GM12891 (cell line): ENCODE data around the gene SIK3.

Source experiments
- DNase-seq: peaks from one replicate; pipeline ENCODE4 v3.0.0; 2011; ENCODE audit warnings: low spot score; ENCODE audit not compliant: insufficient read length
- FAIRE-seq: peaks from 2 replicates; lab custom pipeline; 2011; peaks lifted over from hg19 to GRCh38; lab: Jason Lieb, UNC
- PAX5 ChIP-seq: IDR thresholded peaks from 2 replicates; pipeline ENCODE4 v1.6.1; 2011; ENCODE audit warnings: low read length, moderate library complexity, mild to moderate bottlenecking; ENCODE audit not compliant: insufficient read depth, severe bottlenecking
- POLR2A ChIP-seq: IDR thresholded peaks from 2 replicates; pipeline ENCODE4 v1.6.1; 2011; ENCODE audit warnings: low read depth, low read length, control low read depth
- POLR2AphosphoS5 ChIP-seq: IDR thresholded peaks from 2 replicates; pipeline ENCODE4 v1.6.1; 2011; ENCODE audit warnings: low read depth, low read length, control low read depth
- POU2F2 ChIP-seq: IDR thresholded peaks from 2 replicates; pipeline ENCODE4 v1.6.1; 2011; ENCODE audit warnings: low read depth, mild to moderate bottlenecking, control low read depth, low read length, moderate library complexity
- SPI1 ChIP-seq: IDR thresholded peaks from 2 replicates; pipeline ENCODE4 v1.6.1; 2011; ENCODE audit warnings: low read depth, low read length, control low read depth
- TAF1 ChIP-seq: IDR thresholded peaks from 2 replicates; pipeline ENCODE4 v1.6.1; 2011; ENCODE audit warnings: low read depth, low read length, control low read depth

SIK3 gene

DNA sequence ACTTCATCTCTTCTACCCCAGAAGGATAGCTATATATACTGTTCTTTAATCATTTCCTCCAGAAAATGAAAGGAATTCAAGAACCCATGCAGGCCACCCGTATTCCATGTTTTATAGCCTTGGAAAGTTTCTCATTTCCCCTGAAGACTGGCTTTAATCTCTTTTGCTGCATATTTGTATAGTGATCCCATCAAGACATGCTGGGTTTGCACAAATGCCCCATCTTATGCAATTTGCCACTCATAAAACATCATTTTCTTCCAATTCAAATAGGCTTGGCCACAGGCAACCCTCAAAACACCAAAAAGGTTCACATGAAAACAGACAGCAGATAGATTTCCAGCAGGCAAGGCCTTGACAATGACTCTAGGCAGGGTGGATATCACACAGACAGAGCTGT is 232.5 kb downstream of the SIK3 start:
- TF ChIP-seq POLR2A, result no peak
- TF ChIP-seq SPI1, result no peak
- no peak for TF ChIP-seq PAX5
- no peak for TF ChIP-seq POLR2AphosphoS5
- TF ChIP-seq POU2F2, result no peak
- TF ChIP-seq TAF1, result no peak
- no peak for DNase-seq
- FAIRE-seq, result no peak

DNA sequence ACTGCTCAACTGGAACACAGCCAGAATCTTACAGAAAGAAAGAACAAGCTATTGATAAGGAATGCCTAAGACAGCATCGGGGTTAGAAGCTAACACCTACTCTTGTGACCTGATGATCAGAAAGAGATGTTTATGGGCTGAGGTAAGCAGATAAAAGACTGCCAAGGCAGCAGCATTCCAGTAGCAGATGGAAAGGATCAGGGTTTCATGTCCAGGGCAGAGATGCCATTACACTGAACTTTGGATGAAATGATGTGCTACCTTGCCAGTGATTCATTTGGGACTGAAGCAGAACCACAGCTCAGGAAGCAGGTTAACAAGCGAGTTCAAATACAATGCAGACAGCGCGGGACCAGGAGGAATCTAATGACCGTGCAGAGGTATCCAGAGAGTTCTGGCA is 233.7 kb downstream of the SIK3 start:
- FAIRE-seq (no peak), DNase-seq (no peak)
- TF ChIP-seq PAX5 (no peak), SPI1 (no peak), POLR2A (no peak), POLR2AphosphoS5 (no peak), TAF1 (no peak), POU2F2 (no peak)

DNA sequence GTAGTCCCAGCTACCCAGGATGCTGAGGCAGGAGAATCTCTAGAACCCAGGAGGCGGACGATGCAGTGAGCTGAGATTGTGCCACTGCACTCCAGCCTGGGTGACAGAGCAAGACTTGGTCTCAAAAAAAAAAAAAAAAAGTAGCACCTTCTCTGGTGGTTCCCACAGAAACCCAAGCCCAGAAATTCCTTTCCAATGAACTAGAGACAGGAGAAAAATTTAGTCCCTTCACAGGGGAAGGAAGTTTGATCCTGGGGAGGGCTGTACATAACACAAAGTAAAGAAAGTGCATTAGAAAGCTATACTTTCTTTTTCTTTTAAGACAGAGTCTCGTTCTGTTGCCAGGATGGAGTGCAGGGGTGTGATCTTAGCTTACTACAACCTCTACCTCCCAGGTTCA is 235.3 kb downstream of the SIK3 start:
- FAIRE-seq (no peak), DNase-seq (no peak)
- TF ChIP-seq POU2F2 (no peak), PAX5 (no peak), SPI1 (no peak), POLR2A (no peak)

DNA sequence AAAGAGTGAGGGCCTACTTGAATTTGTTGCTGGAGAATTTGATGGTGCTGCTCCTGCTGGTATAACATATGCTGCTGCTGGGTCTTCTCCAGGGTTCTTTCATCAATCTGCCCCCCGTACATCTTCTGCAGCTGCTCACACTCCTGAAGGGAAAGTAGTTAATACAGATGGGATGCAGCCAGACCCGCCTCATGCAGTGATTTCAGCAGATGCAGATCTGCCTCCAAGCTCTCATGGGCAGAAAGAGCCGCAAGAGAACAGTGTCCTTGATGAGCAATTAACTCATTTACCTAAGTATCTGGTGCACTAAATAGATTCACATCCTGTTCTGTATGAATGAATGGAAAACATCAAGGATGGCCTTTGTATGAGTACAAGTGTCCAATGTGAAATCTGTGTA is 236.0 kb downstream of the SIK3 start:
- no peak for FAIRE-seq
- no peak for DNase-seq
- TF ChIP-seq SPI1, result no peak
- TF ChIP-seq POLR2AphosphoS5, result no peak
- no peak for TF ChIP-seq PAX5
- no peak for TF ChIP-seq POLR2A
- no peak for TF ChIP-seq TAF1
- no peak for TF ChIP-seq POU2F2

DNA sequence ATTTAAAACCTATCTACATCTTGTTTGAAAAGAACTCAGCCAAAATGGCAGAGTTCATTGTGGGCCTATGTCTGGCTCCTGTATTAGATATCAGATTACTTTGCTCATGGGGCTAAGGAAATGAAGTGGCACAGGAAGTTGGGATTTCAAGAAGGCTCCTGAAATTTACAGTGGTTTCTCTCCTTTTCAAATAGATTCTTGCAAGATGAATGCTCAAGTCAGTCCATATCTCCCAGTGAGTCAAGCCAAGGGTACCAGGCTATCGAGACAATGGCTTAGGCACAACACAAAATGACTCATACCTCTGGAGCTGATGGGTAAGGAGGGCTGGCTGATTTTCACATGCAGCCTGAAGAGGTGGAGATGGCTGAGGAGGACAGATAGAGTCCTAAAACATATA is 236.7 kb downstream of the SIK3 start:
- no peak for DNase-seq
- TF ChIP-seq SPI1, result no peak
- no peak for FAIRE-seq

DNA sequence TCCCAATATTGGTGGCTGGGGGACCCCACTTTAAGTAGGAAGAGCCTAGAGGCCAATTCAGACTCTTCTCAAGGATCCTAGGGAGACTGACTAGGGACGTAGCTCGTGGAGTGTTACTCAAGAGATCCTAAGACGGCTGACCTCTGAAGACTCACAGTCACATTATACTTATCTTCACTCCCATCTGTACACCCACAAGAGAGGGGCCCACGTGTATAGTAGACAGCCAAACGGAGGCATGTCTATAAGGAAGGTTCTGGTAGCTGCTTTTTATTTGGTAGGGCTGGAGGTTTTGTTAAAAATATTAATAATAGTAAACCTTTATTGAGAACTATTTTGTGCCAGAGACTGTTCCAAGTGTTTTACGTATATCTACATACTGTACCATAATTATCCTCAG is 237.9 kb downstream of the SIK3 start:
- no peak for DNase-seq
- FAIRE-seq, result no peak
- TF ChIP-seq PAX5 (no peak), POU2F2 (no peak), SPI1 (no peak), POLR2AphosphoS5 (no peak), TAF1 (no peak), POLR2A (no peak)

DNA sequence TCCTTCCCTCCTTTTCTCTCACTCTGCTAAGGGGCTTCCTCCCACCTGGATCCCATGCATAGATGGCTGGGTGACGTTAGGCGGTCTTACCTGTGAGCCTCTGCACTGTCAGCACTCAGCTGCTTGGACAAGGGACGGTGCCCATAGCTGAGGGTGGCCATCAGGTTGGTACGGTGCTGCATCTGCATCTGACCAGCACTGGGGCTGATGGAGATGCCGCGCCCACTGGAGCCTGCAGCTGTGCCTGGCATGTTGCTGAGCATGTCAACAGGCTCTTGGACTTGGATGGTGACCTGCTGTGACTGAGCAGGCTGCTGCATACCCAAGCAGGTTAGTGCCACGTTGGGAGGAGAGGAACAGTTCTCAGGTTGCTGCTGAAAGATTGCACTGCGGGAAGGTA is 239.1 kb downstream of the SIK3 start:
- no peak for FAIRE-seq
- no peak for DNase-seq

DNA sequence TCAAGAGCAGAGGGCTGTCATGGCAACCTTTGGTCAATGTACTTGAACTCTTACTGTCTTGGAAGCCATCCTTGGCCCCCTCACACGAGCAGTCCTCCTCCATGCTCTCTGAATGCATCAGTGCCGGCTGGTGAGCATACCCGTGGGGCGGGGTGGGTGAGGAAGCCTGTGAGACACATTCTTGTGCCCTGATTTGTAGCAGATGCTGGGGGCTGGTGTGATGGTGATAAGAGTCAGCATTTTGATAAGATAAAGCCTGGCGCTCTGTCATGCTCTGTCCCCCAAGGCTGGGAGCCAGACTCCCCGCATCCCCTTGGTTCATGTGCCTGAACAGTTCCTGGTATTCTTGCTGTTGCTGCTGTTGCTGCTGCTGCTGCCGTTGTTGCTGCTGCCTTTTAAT is 240.3 kb downstream of the SIK3 start:
- TF ChIP-seq POU2F2, result no peak
- TF ChIP-seq POLR2A, result no peak
- TF ChIP-seq SPI1, result no peak
- no peak for TF ChIP-seq TAF1
- TF ChIP-seq PAX5, result no peak
- no peak for TF ChIP-seq POLR2AphosphoS5
- DNase-seq, result no peak
- FAIRE-seq, result no peak

More for the DNA sequence above, 239.1 kb downstream of the SIK3 start:
- no peak for TF ChIP-seq TAF1

DNA sequence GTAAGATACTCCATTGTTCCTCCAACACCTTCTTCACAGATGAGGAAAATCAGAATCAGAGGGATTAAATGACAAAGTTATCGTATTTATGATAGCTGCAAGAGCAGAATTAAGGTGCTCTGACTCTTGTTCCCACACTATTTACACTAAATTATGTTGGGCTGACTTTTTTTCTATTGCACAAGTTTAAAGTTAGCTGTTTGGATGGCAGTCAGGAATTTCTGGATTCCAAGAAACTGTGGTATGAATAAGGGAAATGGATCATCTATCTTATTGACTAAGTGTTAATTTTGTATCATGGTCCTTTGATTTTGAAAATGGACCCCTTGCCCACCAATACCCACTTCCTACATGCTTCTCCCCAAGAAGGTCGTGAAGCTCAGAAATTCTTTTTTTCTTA is 240.9 kb downstream of the SIK3 start:
- no peak for TF ChIP-seq POU2F2
- no peak for TF ChIP-seq POLR2A
- no peak for TF ChIP-seq PAX5
- no peak for TF ChIP-seq SPI1
- TF ChIP-seq POLR2AphosphoS5, result no peak
- no peak for TF ChIP-seq TAF1
- DNase-seq (no peak), FAIRE-seq (no peak)

DNA sequence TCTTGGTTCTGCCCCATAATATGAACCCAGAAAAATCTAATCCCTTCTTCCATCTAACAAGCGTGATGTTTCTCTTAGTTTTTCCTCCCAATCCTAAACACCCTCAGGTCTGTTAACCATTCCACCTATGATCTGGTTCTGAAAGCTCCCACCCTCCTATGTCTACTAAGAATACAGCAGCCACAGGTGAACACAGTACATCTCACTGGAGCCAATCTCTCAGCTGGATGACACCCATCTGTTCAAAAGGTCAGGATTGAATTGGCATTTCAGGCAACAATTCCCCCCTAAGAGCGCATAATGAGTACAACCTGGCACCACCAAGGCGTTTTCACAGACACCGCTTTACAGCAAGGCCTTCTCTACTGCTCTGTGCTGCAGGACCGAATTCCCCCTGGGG is 241.8 kb downstream of the SIK3 start:
- no peak for TF ChIP-seq POLR2AphosphoS5
- no peak for TF ChIP-seq TAF1
- TF ChIP-seq POLR2A, result no peak
- TF ChIP-seq SPI1, result no peak
- no peak for TF ChIP-seq POU2F2
- TF ChIP-seq PAX5, result no peak
- DNase-seq, result no peak
- FAIRE-seq, result peak; percentile 33

DNA sequence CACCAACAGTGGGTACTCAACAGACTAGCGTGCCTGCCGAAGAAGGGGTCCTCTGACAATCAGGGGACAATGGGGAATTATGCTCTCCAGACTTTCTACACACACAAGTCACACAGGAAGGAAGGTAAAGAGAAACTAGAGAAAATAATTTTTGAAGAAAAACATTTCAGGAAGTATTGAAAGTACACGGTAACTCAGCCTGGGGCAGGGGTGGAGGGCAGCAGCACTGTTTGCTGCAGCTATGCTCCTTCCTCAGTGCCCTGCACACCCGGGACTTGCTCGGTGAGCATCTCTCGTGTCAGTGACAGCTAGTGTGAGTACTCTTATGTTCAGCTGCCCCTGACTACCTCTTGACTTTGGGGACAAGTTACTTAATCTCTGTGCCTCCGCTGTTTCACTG is 242.8 kb downstream of the SIK3 start:
- TF ChIP-seq TAF1 (no peak), SPI1 (no peak), POLR2A (no peak), POU2F2 (no peak), PAX5 (no peak), POLR2AphosphoS5 (no peak)
- FAIRE-seq, result no peak

More for the DNA sequence above, 242.8 kb downstream of the SIK3 start:
- DNase-seq, result no peak
